Thyroid gland (tissue), 4 donors: ENCODE data around the gene ECEL1.

ENCODE experiments used
- POLR2A ChIP-seq, 2 donors: fragments of 450-650 bp; IDR thresholded peaks; one replicate each; pipeline ENCODE4 v1.6.1; 2017; ENCODE audit warnings: antibody characterized with exemption in 2 of 2, mild to moderate bottlenecking in 2 of 2, moderate library complexity in 1 of 2
- TF ChIP-seq, protein P1 (sequence below), 6 experiments: fragments of 200-600 bp in 3 of 6; fragments of 450-650 bp in 3 of 6; sonication (generic) in 3 of 6; IDR thresholded peaks; one replicate each; pipeline ENCODE4 v1.5.1; 2016 to 2019; ENCODE audit warnings: antibody characterized with exemption in 6 of 6, mild to moderate bottlenecking in 2 of 6, inconsistent platforms in 1 of 6, moderate library complexity in 1 of 6

DNA sequence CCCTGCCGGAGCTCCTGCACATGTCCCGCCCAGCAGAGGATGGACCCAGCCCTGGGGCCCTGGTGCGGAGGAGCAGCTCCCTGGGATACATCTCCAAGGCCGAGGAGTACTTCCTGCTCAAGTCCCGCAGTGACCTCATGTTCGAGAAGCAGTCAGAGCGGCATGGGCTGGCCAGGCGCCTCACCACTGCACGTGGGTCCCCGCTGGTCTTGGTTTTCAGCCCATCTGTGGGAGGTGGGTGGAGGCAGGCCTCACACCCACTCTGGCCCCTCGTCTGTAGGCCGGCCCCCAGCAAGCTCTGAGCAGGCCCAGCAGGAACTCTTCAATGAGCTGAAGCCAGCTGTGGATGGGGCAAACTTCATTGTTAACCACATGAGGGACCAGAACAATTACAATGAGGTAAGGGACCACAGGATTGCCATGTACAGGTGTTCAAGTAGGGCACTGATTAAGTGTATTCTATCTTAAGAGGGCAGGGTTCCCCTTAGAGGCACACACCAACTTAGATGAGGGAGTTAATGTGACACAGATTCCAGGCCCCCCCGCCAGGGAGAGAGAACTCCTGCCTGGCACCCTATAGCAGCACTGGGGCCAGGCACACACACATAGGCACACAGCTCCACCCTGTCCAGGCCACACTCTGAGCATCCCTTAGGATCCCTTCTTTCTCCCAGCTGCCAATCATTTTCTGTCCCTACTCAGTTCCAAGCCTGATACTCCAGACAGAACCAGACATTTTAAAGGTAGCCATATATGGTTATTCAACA is 46.5 kb upstream of the ECEL1 start:
- no peak for TF ChIP-seq POLR2A (IDR thresholded peaks at IDR 0.05)
- TF ChIP-seq, protein P1, sequence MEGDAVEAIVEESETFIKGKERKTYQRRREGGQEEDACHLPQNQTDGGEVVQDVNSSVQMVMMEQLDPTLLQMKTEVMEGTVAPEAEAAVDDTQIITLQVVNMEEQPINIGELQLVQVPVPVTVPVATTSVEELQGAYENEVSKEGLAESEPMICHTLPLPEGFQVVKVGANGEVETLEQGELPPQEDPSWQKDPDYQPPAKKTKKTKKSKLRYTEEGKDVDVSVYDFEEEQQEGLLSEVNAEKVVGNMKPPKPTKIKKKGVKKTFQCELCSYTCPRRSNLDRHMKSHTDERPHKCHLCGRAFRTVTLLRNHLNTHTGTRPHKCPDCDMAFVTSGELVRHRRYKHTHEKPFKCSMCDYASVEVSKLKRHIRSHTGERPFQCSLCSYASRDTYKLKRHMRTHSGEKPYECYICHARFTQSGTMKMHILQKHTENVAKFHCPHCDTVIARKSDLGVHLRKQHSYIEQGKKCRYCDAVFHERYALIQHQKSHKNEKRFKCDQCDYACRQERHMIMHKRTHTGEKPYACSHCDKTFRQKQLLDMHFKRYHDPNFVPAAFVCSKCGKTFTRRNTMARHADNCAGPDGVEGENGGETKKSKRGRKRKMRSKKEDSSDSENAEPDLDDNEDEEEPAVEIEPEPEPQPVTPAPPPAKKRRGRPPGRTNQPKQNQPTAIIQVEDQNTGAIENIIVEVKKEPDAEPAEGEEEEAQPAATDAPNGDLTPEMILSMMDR (IDR thresholded peaks at IDR 0.05), result no peak
